Nucleus accumbens (tissue), 56 donors: ENCODE measurements around the gene RASAL1.
"Not testable (repeated sequence)": the region's sequence is repeated elsewhere in the genome, so short reads cannot be mapped to it uniquely, and the experiment has no call there.

Experiments
- DNase-seq, 56 donors: peaks; one replicate each; lab custom pipeline; 2025; lab: John Stamatoyannopoulos, UW

Gene RASAL1

GRCh38 chr12:113120670-113121370 lies 14.7 kb downstream of the RASAL1 start:
- DNase-seq, result peak in 10 of 56 donors; percentile 5 to 55 (median 34)

DNA sequence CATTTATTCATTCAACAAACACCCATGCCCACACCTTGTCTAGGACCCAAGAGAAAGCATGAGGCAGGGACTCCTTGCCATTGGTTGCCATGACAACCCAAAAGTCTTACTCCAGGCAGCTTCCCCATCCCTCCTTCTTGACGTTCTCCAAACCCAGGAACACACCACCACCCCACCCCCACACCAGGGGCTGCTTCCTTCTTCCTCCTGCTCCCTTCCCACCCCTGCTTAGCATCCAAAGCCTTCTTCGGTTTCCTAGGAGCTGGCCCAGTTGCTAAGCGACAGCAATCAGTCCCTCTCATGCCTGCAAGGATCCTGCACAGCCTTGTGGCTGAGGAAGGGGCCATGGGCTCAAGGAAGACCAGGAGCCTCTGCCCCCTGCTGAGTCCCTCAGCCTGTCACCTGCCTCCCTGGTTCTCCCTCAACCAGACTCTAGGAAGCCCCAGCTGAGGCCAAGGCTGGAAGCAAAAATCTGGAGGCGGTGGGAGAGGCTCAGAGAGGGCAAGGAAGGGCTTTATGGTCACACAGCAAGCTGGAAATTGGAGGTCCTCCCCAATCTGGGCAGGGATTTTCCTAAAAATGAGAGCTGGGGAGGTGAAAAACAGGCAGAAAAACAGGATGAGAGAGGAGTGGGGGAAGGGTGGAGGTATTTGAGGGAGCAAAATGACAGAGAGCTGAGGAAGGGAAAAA lies 15.4 kb downstream of the RASAL1 start:
- peak in 41 of 56 donors; percentile 21 to 93 (median 65) for DNase-seq

DNA sequence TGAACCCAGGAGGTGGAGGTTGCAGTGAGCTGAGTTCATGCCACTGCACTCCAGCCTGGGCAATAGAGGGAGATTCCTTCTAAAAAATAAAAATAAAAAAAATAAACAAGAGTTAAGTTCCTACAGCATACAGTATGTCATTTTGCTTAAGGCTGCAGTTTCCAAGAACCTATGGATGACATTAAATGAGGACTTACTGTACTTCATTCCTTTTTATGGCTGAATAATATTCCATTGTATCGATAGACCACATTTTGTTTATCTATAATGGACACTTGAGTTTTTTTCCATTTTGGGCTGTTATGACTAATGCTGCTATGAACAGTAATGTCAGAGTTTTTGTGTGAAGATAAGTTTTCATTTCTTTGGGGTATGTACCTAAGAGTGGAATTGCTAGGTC lies 17.4 kb downstream of the RASAL1 start:
- DNase-seq, result no peak

- DNase-seq, result not testable (repeated sequence)
These were observed 17.9 kb downstream of the RASAL1 start for GRCh38 chr12:113117684-113118083.

- DNase-seq, result peak in 18 of 56 donors; percentile 6 to 51 (median 26)
These were observed 18.7 kb downstream of the RASAL1 start for GRCh38 chr12:113116875-113117274.

DNA sequence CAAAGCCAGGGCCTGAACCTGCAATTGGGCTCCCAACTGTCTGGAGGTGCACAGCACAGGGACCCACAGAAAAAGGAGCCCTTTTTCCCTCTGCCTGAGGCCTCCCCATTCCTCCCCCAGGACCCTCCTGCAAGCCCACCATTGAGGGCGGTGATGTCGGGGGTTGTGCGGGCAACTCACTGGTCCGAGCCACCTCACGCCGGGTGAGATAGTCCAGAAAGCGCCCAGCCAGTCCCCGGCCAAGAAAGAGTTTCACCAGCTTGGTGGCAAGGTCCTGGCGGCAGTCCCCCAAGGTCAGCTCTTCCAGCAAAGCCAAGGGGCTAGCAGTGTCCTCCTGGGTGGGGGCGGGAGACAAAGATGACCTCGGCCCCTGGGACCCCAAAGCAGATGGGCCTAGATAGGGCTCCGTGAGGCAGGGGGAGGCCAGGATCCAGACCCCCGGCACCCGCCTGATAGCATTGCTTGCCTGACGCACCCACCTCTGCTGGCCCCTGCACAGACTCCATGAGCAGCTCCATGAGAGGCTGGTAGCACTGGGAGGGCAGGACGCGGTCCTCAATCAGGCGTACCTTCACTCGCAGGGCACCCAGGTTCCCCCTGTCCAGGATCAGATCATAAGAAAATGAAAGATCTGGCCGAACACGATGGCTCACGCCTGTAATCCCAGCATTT lies 20.0 kb downstream of the RASAL1 start:
- DNase-seq, result no peak

- DNase-seq, result no peak
These were observed 20.9 kb downstream of the RASAL1 start for GRCh38 chr12:113114447-113115178.

- no peak for DNase-seq
These were observed 22.2 kb downstream of the RASAL1 start for GRCh38 chr12:113113397-113113796.

DNA sequence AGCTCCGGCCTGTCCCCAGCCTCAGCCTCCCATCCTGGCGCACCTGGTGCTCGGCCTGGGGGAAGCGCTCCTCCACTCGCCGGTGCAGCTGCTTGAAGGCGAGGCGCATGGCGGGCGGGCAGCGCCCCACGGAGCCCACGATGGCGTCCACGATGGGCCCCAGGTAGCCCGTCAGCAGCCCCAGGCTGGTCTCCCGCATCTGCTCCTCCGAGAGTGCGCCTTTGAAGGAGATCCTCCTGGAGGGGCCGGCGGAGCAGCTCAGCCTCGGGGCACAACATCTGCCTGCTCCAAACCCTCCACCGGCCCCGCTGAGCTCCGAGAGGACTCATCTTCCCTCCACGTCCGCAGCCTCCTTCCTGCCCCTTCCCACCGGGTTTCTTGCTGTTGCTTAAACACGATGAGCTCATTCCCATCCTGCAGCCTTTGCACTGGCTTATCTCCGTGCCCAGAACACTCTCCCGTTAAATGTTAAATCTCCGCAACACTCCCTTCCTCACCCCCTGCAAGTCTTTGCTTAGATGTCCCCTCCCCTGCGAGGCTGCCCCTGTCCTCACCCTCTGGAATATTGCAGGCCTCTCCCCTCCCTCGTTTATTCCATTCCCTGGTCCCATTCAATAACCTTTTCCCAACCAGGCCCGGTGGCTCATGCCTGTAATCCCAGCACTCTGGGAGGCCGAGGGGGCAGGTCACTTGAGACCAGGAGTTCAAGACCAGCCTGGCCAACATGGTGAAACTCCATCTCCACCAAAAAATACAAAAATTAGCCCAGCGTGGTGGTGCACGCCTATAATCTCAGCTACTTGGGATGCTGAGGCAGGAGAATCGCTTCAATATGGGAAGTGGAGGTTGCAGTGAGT lies 23.3 kb downstream of the RASAL1 start:
- no peak for DNase-seq

- no peak for DNase-seq
These were observed 24.3 kb downstream of the RASAL1 start for GRCh38 chr12:113111247-113111646.

DNA sequence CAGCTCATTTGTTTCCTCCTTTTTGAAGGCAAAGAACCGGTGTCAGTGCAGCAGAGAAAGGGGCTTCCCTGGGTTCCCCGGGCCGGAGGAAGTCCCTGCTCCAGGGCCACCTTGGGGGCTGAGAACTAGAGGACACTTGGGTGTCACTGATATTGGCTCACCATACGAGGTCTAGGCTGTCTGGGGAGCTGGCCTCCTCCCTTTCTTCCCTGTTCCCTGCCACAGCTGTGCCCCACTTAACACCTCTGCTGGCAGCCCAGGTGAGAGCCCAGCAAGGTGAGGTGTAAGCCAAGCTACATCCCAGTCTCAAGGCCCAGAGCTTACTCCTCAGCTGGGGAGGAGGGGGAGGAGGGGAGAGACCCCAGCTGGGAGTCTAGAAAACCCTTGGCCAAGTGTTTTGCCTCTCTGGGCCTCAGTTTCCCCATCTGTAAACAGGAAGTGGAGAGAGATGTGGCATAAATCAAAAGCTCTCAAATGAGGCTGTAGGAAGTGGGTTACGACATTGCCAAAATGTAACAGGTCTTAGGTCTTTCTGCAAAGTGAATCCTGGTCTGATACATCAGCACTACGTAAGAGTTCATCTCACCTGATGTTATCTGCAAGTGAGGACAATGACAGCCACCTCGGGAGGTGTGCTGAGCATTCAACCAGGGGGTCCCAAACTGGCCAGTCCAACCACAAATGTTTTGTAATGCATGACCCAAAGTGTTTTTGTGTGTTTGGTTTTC lies 25.5 kb downstream of the RASAL1 start:
- DNase-seq, result no peak

DNA sequence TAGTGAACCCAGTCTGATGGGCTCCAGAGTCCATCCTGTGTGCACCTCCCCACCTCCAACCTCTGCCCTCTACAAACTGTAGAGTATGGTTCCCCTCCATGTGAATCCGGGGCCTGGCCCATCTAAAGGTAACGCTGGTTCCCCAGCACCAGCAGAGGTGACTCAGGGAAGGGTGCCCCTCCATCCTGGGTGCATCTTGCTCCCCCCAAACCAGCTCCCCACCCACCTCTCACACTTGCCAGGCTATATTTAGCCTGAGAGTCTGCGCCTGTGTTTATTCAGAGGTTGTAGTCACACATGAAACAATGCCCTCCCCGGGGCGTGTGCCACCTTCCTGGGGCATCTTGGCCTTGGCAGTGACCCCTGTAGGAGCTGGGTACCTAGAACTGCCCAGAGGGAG lies 26.2 kb downstream of the RASAL1 start:
- DNase-seq, result peak in 1 of 56 donors; percentile 13

DNA sequence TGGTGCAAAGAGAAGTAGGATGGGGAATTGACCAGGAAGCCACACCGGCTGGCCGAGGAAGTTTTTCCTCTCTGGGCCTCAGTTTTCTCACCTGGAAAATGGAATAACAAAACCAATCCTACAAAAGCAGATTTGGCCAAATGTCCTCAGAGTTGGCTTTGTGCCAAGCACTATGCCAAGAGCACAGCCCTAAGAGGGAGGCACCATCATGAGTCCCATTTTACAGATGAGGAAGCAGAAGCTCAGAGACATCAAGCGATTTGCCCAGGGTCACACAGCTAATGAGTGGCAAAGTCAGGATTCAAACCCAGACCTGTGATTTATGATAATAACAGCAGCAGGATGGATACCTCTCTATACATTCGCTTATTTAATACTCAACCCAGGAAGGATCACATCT lies 27.3 kb downstream of the RASAL1 start:
- no peak for DNase-seq

DNA sequence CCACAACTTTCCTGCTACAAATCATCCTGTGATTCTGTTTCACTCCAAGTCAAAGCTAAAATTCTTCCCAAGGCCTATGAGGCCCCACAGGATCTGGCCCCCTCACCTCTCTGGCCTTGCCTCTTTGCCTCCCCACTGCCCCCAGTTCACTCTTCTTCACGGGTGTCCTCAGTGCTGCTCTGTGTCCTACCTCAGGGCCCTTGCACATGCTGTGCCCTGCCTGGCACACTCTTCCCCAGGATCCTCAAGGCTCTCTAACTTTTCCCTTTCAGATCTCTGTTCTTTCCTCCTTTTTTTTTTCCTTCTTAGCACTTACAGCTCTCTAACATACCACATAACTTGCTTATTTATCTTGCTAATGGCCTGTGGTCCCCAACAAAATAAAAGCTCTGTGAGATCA lies 29.2 kb downstream of the RASAL1 start:
- no peak for DNase-seq

DNA sequence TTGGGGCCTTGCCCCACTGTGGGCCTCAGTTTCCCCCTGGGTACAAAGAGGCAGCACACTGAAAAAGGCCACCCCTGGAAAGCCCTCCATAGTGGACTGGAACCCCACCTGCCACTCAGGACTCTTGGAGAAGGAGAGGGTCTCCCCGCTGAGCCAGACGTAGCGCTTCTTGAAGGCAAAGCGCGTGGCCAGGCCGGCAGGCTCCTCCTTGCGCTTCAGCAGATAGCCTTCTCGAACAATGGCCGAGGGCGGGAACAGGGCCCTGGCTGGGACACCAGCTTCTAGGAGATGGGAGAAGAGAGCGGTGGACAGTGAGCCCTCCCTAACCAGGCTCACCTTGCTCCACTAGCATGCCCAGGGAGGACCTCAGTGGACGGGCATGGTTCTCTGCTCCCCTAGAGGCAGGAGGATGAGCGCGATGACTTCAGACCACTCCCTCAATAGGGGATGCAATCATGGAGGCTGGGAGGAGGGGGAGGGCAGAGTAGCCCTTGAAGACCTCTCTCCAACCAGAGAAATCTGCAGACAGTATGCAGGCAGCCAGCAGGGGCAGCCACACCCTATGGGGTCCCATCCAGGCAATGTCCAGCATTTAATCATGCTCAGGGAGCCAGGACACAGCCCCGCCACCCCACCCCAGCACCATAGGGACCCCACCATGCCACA lies 29.8 kb downstream of the RASAL1 start:
- no peak for DNase-seq

DNA sequence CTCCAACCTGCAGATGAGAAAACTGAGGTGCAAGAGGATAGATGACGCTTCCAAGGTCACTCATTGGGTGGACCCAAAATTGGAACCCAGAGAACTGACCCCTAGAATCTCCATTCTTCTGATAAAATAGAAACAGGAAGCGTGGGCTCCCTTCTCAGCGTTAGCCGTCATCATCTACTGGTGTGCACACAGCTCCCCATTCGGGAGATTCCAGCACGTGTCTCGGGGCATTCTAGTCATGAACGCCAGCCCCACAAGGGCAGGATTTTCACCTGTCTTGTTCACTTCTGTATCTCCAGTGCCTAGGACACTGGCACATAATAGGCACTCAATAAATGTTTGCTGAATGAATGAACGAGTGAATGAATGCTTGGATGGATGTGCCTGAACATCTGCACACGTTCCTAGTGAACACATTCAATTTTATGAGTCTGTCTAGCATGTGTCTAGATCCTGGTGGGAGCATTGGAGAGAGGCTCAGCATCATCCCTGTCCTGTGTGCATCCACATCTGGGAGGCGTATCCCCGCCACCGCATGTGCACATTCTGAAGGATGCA lies 30.5 kb downstream of the RASAL1 start:
- no peak for DNase-seq

DNA sequence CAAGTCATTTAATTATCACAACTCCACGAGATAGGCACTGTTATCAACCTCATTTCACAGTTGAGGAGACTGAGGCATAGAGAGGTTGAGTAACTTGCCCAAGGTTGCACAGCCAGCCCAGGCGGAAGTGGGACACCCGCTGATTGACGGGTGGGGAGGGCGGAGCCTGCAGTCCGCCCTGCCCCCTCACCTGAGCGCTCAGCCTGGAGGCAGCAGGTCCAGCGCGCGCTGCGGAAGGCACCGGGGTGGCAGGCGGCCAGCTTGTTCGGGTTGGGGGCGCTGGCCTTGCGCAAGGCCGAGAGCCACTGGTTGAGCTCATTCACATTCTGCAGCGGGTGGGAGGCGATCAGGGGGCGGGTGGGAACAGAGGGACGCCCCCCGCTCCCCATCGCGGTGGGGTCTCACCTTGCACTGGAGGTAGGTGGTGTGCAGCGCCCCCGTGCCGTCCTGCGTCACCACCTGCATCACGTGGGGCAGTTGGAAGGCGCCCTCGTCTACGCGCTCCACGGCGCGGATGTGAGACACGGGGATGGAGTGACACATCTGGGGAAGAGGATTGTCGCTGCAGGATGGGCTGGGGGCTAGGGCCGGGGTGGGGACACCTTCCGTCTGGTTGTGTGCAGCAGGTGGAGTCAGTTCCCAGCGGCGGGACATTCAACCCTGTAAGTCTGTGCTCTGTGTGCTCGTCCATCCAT lies 31.7 kb downstream of the RASAL1 start:
- peak in 34 of 56 donors; percentile 7 to 88 (median 50) for DNase-seq

- no peak for DNase-seq
These were observed 32.8 kb downstream of the RASAL1 start for GRCh38 chr12:113102811-113103210.
